Left ventricle myocardium inferior (tissue), 1 donor: Measurements from ENCODE around the gene RYR2. TPM values are rescaled to one million over a fixed set of nuclear protein-coding genes. Genes with fewer than 3 reads are reported as not detected.

Experiments
- DNase-seq: peaks from one replicate; pipeline ENCODE4 v3.0.0-alpha.2; 2020
- H3K27ac ChIP-seq: fragments of 200-600 bp; replicated peaks from 2 replicates; pipeline ENCODE4 v1.8.0; 2021
- H3K27me3 ChIP-seq: fragments of 200-600 bp; 2 replicates; pipeline ENCODE4 v1.8.0; 2021; ENCODE audit warnings: low read depth
- H3K36me3 ChIP-seq: fragments of 200-600 bp; 2 replicates; pipeline ENCODE4 v1.8.0; 2021
- H3K4me1 ChIP-seq: fragments of 200-600 bp; 2 replicates; pipeline ENCODE4 v1.8.0; 2021
- H3K4me3 ChIP-seq: fragments of 200-600 bp; 2 replicates; pipeline ENCODE4 v1.8.0; 2021; ENCODE audit warnings: mild to moderate bottlenecking, moderate library complexity
- H3K9me3 ChIP-seq: fragments of 200-600 bp; replicated peaks from 2 replicates; pipeline ENCODE4 v1.8.0; 2021
- intact Hi-C: fragments of 100-400 bp; cut with micrococcal nuclease; formaldehyde crosslinking; loops from one replicate; pipeline ENCODE4 v1.11.0; 2022
- total RNA-seq: library from RNA; stranded (reverse); fragmentation: NEBNext Ultra II Directional; extraction: Animal tissue kit (Norgen Biotek cat#: 25700); gene quantifications from one replicate; pipeline ENCODE4 v1.2.1, GENCODE V29; 2021
- TF ChIP-seq, protein P1 (sequence below): fragments of 200-600 bp; IDR thresholded peaks from 2 replicates; pipeline ENCODE4 v1.8.0; 2021; ENCODE audit warnings: antibody characterized with exemption, mild to moderate bottlenecking, borderline replicate concordance
- donor health status: DM: no; HTN: yes; CAD: no; lungs with severe emphysema.

RYR2 gene
- total RNA-seq, 1 donor from 2014 or later = 783 TPM

DNA sequence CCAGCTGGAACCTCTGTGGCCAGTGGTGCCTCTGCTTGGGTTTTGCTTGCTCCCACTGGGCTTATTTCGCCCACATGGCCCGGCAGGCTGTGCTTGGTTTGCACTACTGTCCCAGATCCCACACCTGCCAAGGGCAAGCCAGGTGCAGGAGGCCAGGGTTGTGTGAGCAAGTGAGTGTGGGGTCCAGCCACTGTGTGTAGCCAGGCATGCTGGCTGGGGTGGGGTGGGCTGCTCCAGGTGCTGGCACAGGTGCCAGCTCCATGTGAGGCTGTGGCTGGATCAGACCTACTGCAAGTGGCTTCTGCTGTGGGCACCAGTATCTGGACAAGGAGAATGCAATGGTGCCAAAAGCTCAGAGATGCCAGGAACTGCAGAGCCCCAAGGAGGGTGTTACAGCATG lies 28.5 kb downstream of the RYR2 start:
- TF ChIP-seq, protein P1, sequence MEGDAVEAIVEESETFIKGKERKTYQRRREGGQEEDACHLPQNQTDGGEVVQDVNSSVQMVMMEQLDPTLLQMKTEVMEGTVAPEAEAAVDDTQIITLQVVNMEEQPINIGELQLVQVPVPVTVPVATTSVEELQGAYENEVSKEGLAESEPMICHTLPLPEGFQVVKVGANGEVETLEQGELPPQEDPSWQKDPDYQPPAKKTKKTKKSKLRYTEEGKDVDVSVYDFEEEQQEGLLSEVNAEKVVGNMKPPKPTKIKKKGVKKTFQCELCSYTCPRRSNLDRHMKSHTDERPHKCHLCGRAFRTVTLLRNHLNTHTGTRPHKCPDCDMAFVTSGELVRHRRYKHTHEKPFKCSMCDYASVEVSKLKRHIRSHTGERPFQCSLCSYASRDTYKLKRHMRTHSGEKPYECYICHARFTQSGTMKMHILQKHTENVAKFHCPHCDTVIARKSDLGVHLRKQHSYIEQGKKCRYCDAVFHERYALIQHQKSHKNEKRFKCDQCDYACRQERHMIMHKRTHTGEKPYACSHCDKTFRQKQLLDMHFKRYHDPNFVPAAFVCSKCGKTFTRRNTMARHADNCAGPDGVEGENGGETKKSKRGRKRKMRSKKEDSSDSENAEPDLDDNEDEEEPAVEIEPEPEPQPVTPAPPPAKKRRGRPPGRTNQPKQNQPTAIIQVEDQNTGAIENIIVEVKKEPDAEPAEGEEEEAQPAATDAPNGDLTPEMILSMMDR = no peak
- Histone ChIP-seq H3K27ac (peak overlapping the region; percentile 53), H3K4me3 (peak overlapping the region; percentile 47), H3K27me3 (no peaks in the 10 kb centered on the region), H3K36me3 (no peaks in the 10 kb centered on the region), H3K9me3 (no peaks in the 10 kb centered on the region), H3K4me1 (peaks cover 80% of the 10 kb centered on the region)
- DNase-seq = no peak
- intact Hi-C loops = no loop called here

GRCh38 chr1:237071641-237072420 lies 29.8 kb downstream of the RYR2 start:
- no peaks in the 10 kb centered on the region for H3K27me3 ChIP-seq
- TF ChIP-seq, protein P1 = no peak
- H3K4me1 ChIP-seq = peaks cover 75% of the 10 kb centered on the region
- peak overlapping the region; percentile 53 for H3K27ac ChIP-seq
- H3K4me3 ChIP-seq = peak overlapping the region; percentile 47
- intact Hi-C loops = no loop called here
- H3K36me3 ChIP-seq = no peaks in the 10 kb centered on the region
- H3K9me3 ChIP-seq = no peaks in the 10 kb centered on the region
- no peak for DNase-seq

GRCh38 chr1:237074371-237075117 lies 32.6 kb downstream of the RYR2 start:
- no peak for DNase-seq
- intact Hi-C loops = no loop called here
- no peaks in the 10 kb centered on the region for H3K36me3 ChIP-seq
- H3K27ac ChIP-seq = peak overlapping the region; percentile 53
- TF ChIP-seq, protein P1 = no peak
- H3K4me3 ChIP-seq = peak overlapping the region; percentile 5
- H3K4me1 ChIP-seq = peaks cover 55% of the 10 kb centered on the region
- no peaks in the 10 kb centered on the region for H3K9me3 ChIP-seq
- H3K27me3 ChIP-seq = no peaks in the 10 kb centered on the region

GRCh38 chr1:237084341-237085077 lies 42.5 kb downstream of the RYR2 start:
- no peaks in the 10 kb centered on the region for H3K9me3 ChIP-seq
- H3K4me3 ChIP-seq = peak overlapping the region; percentile 41
- TF ChIP-seq, protein P1 = no peak
- intact Hi-C loops = no loop called here
- no peaks in the 10 kb centered on the region for H3K36me3 ChIP-seq
- peak overlapping the region; percentile 38 for H3K27ac ChIP-seq
- H3K27me3 ChIP-seq = no peaks in the 10 kb centered on the region
- H3K4me1 ChIP-seq = peaks cover 78% of the 10 kb centered on the region
- DNase-seq = no peak

- no peaks in the 10 kb centered on the region for H3K9me3 ChIP-seq
- intact Hi-C loops = no loop called here
- no peaks in the 10 kb centered on the region for H3K27me3 ChIP-seq
- H3K4me1 ChIP-seq = peaks cover 93% of the 10 kb centered on the region
- no peaks in the 10 kb centered on the region for H3K36me3 ChIP-seq
- no peak for DNase-seq
- TF ChIP-seq, protein P1 = no peak
- H3K4me3 ChIP-seq = peak overlapping the region; percentile 41
- peak overlapping the region; percentile 69 for H3K27ac ChIP-seq
Measured at GRCh38 chr1:237091691-237092090, 49.7 kb downstream of the RYR2 start.
